Nephron (organoid): ENCODE results near the gene SIX3.

Experiments used
- H3K27ac Mint-ChIP-seq, 3 experiments: 2 replicates each; pipeline ENCODE4 v1.8.0; 2020; ENCODE audit warnings: mixed read lengths in 3 of 3, mild to moderate bottlenecking in 2 of 3, moderate library complexity in 1 of 3
- H3K27me3 Mint-ChIP-seq: 2 replicates; pipeline ENCODE4 v1.8.0; 2021; ENCODE audit warnings: low read depth, mild to moderate bottlenecking, moderate library complexity, mixed read lengths
- H3K36me3 Mint-ChIP-seq: 2 replicates; pipeline ENCODE4 v1.8.0; 2020; ENCODE audit warnings: low read depth, mixed read lengths
- H3K4me1 Mint-ChIP-seq: 2 replicates; pipeline ENCODE4 v1.8.0; 2020; ENCODE audit warnings: mixed read lengths
- H3K4me3 Mint-ChIP-seq, 3 experiments: 2 replicates each; pipeline ENCODE4 v1.8.0; 2020; ENCODE audit warnings: mild to moderate bottlenecking in 3 of 3, mixed read lengths in 3 of 3, moderate library complexity in 2 of 3
- H3K9me3 Mint-ChIP-seq: 2 replicates; pipeline ENCODE4 v1.8.0; 2020; ENCODE audit warnings: mixed read lengths
- CTCF ChIP-seq, 3 experiments: fragments of 200-600 bp; sonication (generic); IDR thresholded peaks; one replicate each; pipeline ENCODE4 v1.5.0; 2021; ENCODE audit warnings: antibody characterized with exemption in 3 of 3; ENCODE audit not compliant: unreplicated experiment in 3 of 3

SIX3 gene

GRCh38 chr2:44936275-44936674, 5.2 kb upstream of the SIX3 start:
- H3K4me3 Mint-ChIP-seq: peak overlapping the region; percentile 5 to 15 (median 6)
- no peaks in the 10 kb centered on the region for H3K36me3 Mint-ChIP-seq
- peaks cover 96% of the 10 kb centered on the region for H3K27me3 Mint-ChIP-seq
- no peak for TF ChIP-seq CTCF (IDR thresholded peaks at IDR 0.05; ENCODE audit: unreplicated experiment in 3 of 3)
- peaks cover 14% of the 10 kb centered on the region for H3K4me1 Mint-ChIP-seq
- H3K9me3 Mint-ChIP-seq: peaks cover 3% of the 10 kb centered on the region
- no peak overlapping the region for H3K27ac Mint-ChIP-seq

- H3K36me3 Mint-ChIP-seq: no peaks in the 10 kb centered on the region
- H3K9me3 Mint-ChIP-seq: peaks cover 3% of the 10 kb centered on the region
- H3K4me1 Mint-ChIP-seq: peaks cover 19% of the 10 kb centered on the region
- peaks cover 96% of the 10 kb centered on the region for H3K27me3 Mint-ChIP-seq
- peak overlapping the region; percentile 17 to 46 (median 30) for H3K4me3 Mint-ChIP-seq
- no peak overlapping the region for H3K27ac Mint-ChIP-seq
- no peak for TF ChIP-seq CTCF (IDR thresholded peaks at IDR 0.05; ENCODE audit: unreplicated experiment in 3 of 3)
Observed at GRCh38 chr2:44936715-44937687, 4.5 kb upstream of the SIX3 start.

- TF ChIP-seq CTCF (IDR thresholded peaks at IDR 0.05; ENCODE audit: unreplicated experiment in 3 of 3): no peak
- peaks cover 96% of the 10 kb centered on the region for H3K27me3 Mint-ChIP-seq
- no peak overlapping the region for H3K27ac Mint-ChIP-seq
- no peak overlapping the region for H3K4me3 Mint-ChIP-seq
- no peaks in the 10 kb centered on the region for H3K9me3 Mint-ChIP-seq
- H3K36me3 Mint-ChIP-seq: no peaks in the 10 kb centered on the region
- H3K4me1 Mint-ChIP-seq: peaks cover 19% of the 10 kb centered on the region
Observed at GRCh38 chr2:44937688-44938240, 3.7 kb upstream of the SIX3 start.

- Mint-ChIP-seq H3K36me3 (no peaks in the 10 kb centered on the region), H3K4me3 (peak overlapping the region in 2 of 3 experiments; percentile 15 to 30), H3K4me1 (peaks cover 25% of the 10 kb centered on the region), H3K9me3 (no peaks in the 10 kb centered on the region), H3K27me3 (peaks cover 96% of the 10 kb centered on the region), H3K27ac (no peak overlapping the region)
- no peak for TF ChIP-seq CTCF (IDR thresholded peaks at IDR 0.05; ENCODE audit: unreplicated experiment in 3 of 3)
Observed at GRCh38 chr2:44938287-44939105, 3.0 kb upstream of the SIX3 start.

GRCh38 chr2:44939106-44940048, 2.1 kb upstream of the SIX3 start:
- Mint-ChIP-seq H3K36me3 (no peaks in the 10 kb centered on the region), H3K27ac (no peak overlapping the region), H3K4me1 (peaks cover 25% of the 10 kb centered on the region), H3K4me3 (peak overlapping the region; percentile 9 to 53 (median 46)), H3K27me3 (peaks cover 96% of the 10 kb centered on the region), H3K9me3 (no peaks in the 10 kb centered on the region)
- TF ChIP-seq CTCF (IDR thresholded peaks at IDR 0.05; ENCODE audit: unreplicated experiment in 3 of 3): no peak
